Calu3 (cell line): ENCODE data around the gene DNAH14. TPM values are rescaled to one million over a fixed set of nuclear protein-coding genes. Genes with fewer than 3 reads are reported as not detected.
"Not testable (repeated sequence)": the region's sequence is repeated elsewhere in the genome, so short reads cannot be mapped to it uniquely, and the experiment has no call there.

Source experiments
- BruUV-seq: library from RNA; stranded (reverse); fragments of 400-500 nt; replicated peaks from 2 replicates; lab custom pipeline; 2021; lab: Mats Ljungman, UMichigan
- CTCF ChIA-PET: fragments of 300-600 bp; sonication (Branson Sonifier 250); formaldehyde crosslinking; loops from one replicate; lab custom pipeline; 2022; ENCODE audit warnings: antibody characterized with exemption; lab: Charles Lee
- DNase-seq: peaks from one replicate; pipeline ENCODE4 v3.0.0; 2022
- H3K27ac Mint-ChIP-seq: one replicate; pipeline ENCODE4 v1.8.0; 2022; ENCODE audit warnings: mixed read lengths; ENCODE audit not compliant: unreplicated experiment
- H3K27me3 Mint-ChIP-seq: one replicate; pipeline ENCODE4 v1.8.0; 2022; ENCODE audit warnings: mixed read lengths; ENCODE audit not compliant: unreplicated experiment
- H3K36me3 Mint-ChIP-seq: one replicate; pipeline ENCODE4 v1.8.0; 2022; ENCODE audit warnings: mild to moderate bottlenecking, moderate library complexity, mixed read lengths; ENCODE audit not compliant: insufficient read depth, unreplicated experiment
- H3K4me1 Mint-ChIP-seq: one replicate; pipeline ENCODE4 v1.8.0; 2022; ENCODE audit warnings: mild to moderate bottlenecking, low read depth, mixed read lengths; ENCODE audit not compliant: unreplicated experiment
- H3K4me3 Mint-ChIP-seq: one replicate; pipeline ENCODE4 v1.8.0; 2022; ENCODE audit warnings: mild to moderate bottlenecking, low read depth, moderate library complexity, mixed read lengths; ENCODE audit not compliant: unreplicated experiment
- H3K9me3 Mint-ChIP-seq: one replicate; pipeline ENCODE4 v1.8.0; 2022; ENCODE audit warnings: low read depth, mixed read lengths; ENCODE audit not compliant: unreplicated experiment
- CTCF ChIP-seq: fragments of 200-600 bp; IDR thresholded peaks from one replicate; pipeline ENCODE4 v1.8.0; 2022; ENCODE audit warnings: antibody characterized with exemption; ENCODE audit not compliant: unreplicated experiment
- intact Hi-C: fragments of 100-400 bp; cut with micrococcal nuclease; formaldehyde crosslinking; loops from one replicate; pipeline ENCODE4 v1.10.0; 2022; ENCODE audit not compliant: unreplicated experiment
- total RNA-seq: library from RNA; stranded (reverse); gene quantifications from 2 replicates; pipeline ENCODE4 v1.2.3, GENCODE V29; 2022

DNAH14 gene
- total RNA-seq, 1 experiment from 2014 or later, result 66.8 TPM

DNA sequence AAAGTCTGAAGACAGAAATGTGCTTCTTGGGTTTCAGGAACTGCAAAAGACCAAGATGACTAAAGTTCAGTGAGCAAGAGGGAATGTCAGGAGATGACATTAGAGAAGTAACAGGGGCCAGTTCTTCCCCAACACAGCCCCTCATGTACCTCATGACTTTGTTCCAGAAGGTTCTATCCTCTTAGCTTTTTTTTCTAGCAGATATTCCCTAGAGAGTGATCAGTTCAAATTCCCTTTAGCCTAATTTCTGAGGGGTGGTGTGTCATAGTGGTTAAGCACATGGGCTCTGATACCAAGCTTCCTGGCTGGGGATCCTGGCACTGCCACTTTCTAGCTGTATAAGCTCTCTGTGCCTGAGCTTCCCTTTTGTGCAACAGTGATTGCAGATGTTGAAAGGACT is 390.4 kb downstream of the DNAH14 start:
- H3K36me3 Mint-ChIP-seq, result no peaks in the 10 kb centered on the region
- H3K27me3 Mint-ChIP-seq, result peaks cover 2% of the 10 kb centered on the region
- CTCF ChIA-PET, result interaction anchor here (0.6 to 1.7 kb wide), 3 partner anchors 24 to 832 kb away, joined by 3 to 7 read pairs (median 3); no protein-coding TSS in a partner anchor
- H3K9me3 Mint-ChIP-seq, result no peaks in the 10 kb centered on the region
- BruUV-seq, result no TSS peak
- DNase-seq, result no peak
- H3K4me3 Mint-ChIP-seq, result no peak overlapping the region
- no peak overlapping the region for H3K27ac Mint-ChIP-seq
- H3K4me1 Mint-ChIP-seq, result peaks cover 19% of the 10 kb centered on the region
- intact Hi-C loops, result loop anchor here (1.0 to 2.0 kb wide), 2 partner anchors 23 to 121 kb away; no protein-coding TSS in a partner anchor
- TF ChIP-seq CTCF, result no peak

DNA sequence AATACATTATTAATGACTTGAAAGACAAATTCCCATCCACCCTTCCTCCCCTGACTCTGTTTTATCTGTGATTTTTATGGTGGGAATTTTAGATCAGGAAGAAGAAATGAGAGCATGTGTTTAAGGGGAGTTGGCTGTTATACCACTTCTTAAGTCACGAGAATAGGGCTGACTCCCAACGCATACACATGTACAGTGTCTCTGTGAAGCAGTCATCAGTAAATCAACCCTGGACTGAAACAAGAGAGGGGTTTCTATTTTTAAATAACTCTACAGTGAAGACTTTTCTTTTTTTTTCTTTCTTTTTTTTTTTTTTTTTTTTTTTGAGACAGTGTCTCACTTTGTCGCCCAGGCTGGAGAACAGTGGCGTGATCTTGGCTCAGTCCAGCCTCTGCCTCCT is 392.3 kb downstream of the DNAH14 start:
- no peak for TF ChIP-seq CTCF
- Mint-ChIP-seq H3K36me3 (no peaks in the 10 kb centered on the region), H3K4me3 (no peak overlapping the region), H3K4me1 (peaks cover 19% of the 10 kb centered on the region), H3K27me3 (no peaks in the 10 kb centered on the region), H3K27ac (no peak overlapping the region), H3K9me3 (no peaks in the 10 kb centered on the region)
- CTCF ChIA-PET, result no interaction called here
- DNase-seq, result no peak
- no TSS peak for BruUV-seq
- intact Hi-C loops, result no loop called here

DNA sequence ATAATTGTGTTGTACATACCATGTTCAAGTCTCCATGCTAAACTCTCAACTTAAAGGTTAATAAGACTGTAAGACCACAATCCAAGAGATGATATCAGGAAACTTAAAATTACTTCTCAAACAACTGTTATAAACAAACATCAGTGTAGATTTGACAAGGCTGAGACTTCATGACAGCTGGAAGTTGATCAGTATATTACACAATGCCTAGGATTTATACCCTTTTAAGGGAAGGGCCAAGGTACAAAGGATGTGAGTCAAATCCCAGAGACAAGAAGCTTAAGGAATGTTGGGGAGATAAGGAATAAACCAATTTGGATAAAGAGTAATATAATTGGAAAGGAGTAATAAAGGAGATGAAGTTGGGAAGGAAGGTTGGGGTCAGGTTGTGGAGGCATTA is 399.6 kb downstream of the DNAH14 start:
- CTCF ChIA-PET, result no interaction called here
- no peaks in the 10 kb centered on the region for H3K9me3 Mint-ChIP-seq
- no peak overlapping the region for H3K27ac Mint-ChIP-seq
- H3K27me3 Mint-ChIP-seq, result no peaks in the 10 kb centered on the region
- no TSS peak for BruUV-seq
- intact Hi-C loops, result no loop called here
- no peak for DNase-seq
- TF ChIP-seq CTCF, result no peak
- H3K4me1 Mint-ChIP-seq, result peaks cover 9% of the 10 kb centered on the region
- no peak overlapping the region for H3K4me3 Mint-ChIP-seq
- H3K36me3 Mint-ChIP-seq, result no peaks in the 10 kb centered on the region

GRCh38 chr1:225329996-225330395 is 400.5 kb downstream of the DNAH14 start:
- H3K27me3 Mint-ChIP-seq, BruUV-seq, DNase-seq, H3K4me3 Mint-ChIP-seq, intact Hi-C loops, H3K9me3 Mint-ChIP-seq, H3K36me3 Mint-ChIP-seq, CTCF ChIA-PET, H3K4me1 Mint-ChIP-seq, H3K27ac Mint-ChIP-seq: not testable (repeated sequence)

DNA sequence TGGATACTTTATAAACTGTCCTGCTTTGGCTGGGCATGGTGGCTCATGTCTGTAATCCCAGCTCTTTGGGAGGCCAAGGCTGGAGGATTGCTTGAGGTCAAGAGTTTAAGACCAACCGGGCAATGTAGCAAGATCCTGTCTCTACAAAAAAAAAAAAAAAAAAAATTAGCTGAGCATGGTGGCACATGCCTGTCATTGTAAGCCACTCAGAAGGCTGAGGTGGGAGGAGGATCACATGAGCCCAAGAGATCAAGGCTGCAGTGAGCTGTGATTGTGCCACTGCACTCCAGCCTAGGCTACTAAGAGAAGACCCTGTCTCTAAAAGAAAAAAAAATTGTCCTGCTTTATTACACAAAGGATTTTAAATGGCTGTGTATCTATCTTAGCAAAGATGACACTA is 403.2 kb downstream of the DNAH14 start:
- Mint-ChIP-seq H3K4me1 (peaks cover 9% of the 10 kb centered on the region), H3K27me3 (no peaks in the 10 kb centered on the region), H3K4me3 (no peak overlapping the region), H3K9me3 (no peaks in the 10 kb centered on the region), H3K36me3 (no peaks in the 10 kb centered on the region), H3K27ac (no peak overlapping the region)
- CTCF ChIA-PET, result no interaction called here
- no peak for DNase-seq
- intact Hi-C loops, result no loop called here
- BruUV-seq, result no TSS peak
- TF ChIP-seq CTCF, result no peak

- H3K9me3 Mint-ChIP-seq, H3K27me3 Mint-ChIP-seq, H3K27ac Mint-ChIP-seq, intact Hi-C loops, DNase-seq, BruUV-seq, CTCF ChIA-PET, H3K36me3 Mint-ChIP-seq, H3K4me1 Mint-ChIP-seq, H3K4me3 Mint-ChIP-seq: not testable (repeated sequence)
Measured at GRCh38 chr1:225335098-225335778, 405.8 kb downstream of the DNAH14 start.
